Measurements from ENCODE around the gene SGIP1.
A peak's percentile ranks its signal among the peaks of the same experiment; 100 is the strongest.

Gene SGIP1

GRCh38 chr1:66678146-66678545, 144.2 kb downstream of the SGIP1 start:
- TF ChIP-seq, protein P1, sequence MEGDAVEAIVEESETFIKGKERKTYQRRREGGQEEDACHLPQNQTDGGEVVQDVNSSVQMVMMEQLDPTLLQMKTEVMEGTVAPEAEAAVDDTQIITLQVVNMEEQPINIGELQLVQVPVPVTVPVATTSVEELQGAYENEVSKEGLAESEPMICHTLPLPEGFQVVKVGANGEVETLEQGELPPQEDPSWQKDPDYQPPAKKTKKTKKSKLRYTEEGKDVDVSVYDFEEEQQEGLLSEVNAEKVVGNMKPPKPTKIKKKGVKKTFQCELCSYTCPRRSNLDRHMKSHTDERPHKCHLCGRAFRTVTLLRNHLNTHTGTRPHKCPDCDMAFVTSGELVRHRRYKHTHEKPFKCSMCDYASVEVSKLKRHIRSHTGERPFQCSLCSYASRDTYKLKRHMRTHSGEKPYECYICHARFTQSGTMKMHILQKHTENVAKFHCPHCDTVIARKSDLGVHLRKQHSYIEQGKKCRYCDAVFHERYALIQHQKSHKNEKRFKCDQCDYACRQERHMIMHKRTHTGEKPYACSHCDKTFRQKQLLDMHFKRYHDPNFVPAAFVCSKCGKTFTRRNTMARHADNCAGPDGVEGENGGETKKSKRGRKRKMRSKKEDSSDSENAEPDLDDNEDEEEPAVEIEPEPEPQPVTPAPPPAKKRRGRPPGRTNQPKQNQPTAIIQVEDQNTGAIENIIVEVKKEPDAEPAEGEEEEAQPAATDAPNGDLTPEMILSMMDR (IDR thresholded peaks at IDR 0.05; ENCODE audit: insufficient read depth, low read depth, low read length, missing control alignments): no peak
- no peak overlapping the region for H3K4me3 ChIP-seq (ENCODE audit: low read length)
- no peak for DNase-seq (ENCODE audit: low read depth)

- H3K4me3 ChIP-seq (ENCODE audit: low read length): no peak overlapping the region
- no peak for DNase-seq (ENCODE audit: low read depth)
- TF ChIP-seq, protein P1 (IDR thresholded peaks at IDR 0.05; ENCODE audit: insufficient read depth, low read depth, low read length, missing control alignments): no peak
Measured at GRCh38 chr1:66679140-66679539, 145.2 kb downstream of the SGIP1 start.

GRCh38 chr1:66681686-66682085, 147.7 kb downstream of the SGIP1 start:
- no peak for DNase-seq (ENCODE audit: low read depth)
- TF ChIP-seq, protein P1 (IDR thresholded peaks at IDR 0.05; ENCODE audit: insufficient read depth, low read depth, low read length, missing control alignments): no peak
- H3K4me3 ChIP-seq (ENCODE audit: low read length): no peak overlapping the region

DNA sequence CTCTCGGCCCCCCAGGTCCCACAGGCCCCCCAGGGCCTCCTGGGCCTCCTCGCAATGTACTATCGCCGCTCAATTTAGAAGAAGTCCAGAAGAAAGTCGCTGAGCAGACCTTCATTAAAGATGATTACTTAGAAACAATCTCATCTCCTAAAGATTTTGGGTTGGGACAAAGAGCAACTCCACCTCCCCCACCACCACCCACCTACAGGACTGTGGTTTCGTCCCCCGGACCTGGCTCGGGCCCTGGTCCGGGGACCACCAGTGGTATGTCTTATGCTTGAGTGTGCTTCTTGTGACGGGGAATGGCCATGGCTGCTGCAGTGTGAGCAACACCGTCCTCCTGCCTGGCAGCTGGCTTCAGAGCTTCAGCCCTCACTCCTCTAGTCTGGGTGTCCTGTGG, 148.2 kb downstream of the SGIP1 start:
- no peak for DNase-seq (ENCODE audit: low read depth)
- TF ChIP-seq, protein P1 (IDR thresholded peaks at IDR 0.05; ENCODE audit: insufficient read depth, low read depth, low read length, missing control alignments): no peak
- no peak overlapping the region for H3K4me3 ChIP-seq (ENCODE audit: low read length)

DNA sequence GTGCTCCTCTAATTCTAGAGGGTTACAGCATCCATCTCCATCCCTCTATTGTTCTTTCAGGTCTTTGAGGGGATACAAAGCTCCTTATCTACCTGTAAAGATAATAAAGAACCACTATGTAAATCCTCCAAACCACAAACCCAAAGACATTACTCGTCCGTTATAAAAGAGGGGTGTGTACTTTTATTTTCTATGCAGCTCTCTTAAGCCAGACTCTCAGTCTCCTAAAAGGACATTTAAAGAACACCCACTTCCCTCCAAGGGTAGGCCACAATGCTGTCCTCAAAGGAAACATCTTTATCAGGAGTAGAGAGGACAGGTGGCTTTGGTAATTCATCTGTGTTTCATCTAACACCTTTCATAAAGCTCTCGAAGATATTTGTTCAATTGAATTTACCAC, 150.4 kb downstream of the SGIP1 start:
- DNase-seq (ENCODE audit: low read depth): no peak
- no peak overlapping the region for H3K4me3 ChIP-seq (ENCODE audit: low read length)
- TF ChIP-seq, protein P1 (IDR thresholded peaks at IDR 0.05; ENCODE audit: insufficient read depth, low read depth, low read length, missing control alignments): no peak

GRCh38 chr1:66685265-66685664, 151.3 kb downstream of the SGIP1 start:
- DNase-seq (ENCODE audit: low read depth): no peak
- TF ChIP-seq, protein P1 (IDR thresholded peaks at IDR 0.05; ENCODE audit: insufficient read depth, low read depth, low read length, missing control alignments): no peak

GRCh38 chr1:66685670-66686069, 151.7 kb downstream of the SGIP1 start:
- DNase-seq (ENCODE audit: low read depth): peak; percentile 20

More at GRCh38 chr1:66685265-66685664, 151.3 kb downstream of the SGIP1 start:
- no peak overlapping the region for H3K4me3 ChIP-seq (ENCODE audit: low read length)

More at GRCh38 chr1:66685670-66686069, 151.7 kb downstream of the SGIP1 start:
- TF ChIP-seq, protein P1 (IDR thresholded peaks at IDR 0.05; ENCODE audit: insufficient read depth, low read depth, low read length, missing control alignments): no peak
- no peak overlapping the region for H3K4me3 ChIP-seq (ENCODE audit: low read length)
